HUES64 (cell line): Measurements from ENCODE around the gene CPTP.

Experiments
- H3K27ac ChIP-seq: 2 replicates; pipeline ENCODE4 v1.7.0; 2013; ENCODE audit warnings: low read depth, low read length, inconsistent platforms
- H3K27me3 ChIP-seq: 2 replicates; pipeline ENCODE4 v1.6.1; 2013; ENCODE audit warnings: mild to moderate bottlenecking, low read length; ENCODE audit not compliant: insufficient read depth
- H3K36me3 ChIP-seq: 2 replicates; pipeline ENCODE4 v1.6.1; 2013; ENCODE audit warnings: mild to moderate bottlenecking, low read length; ENCODE audit not compliant: insufficient read depth
- H3K4me1 ChIP-seq: 2 replicates; pipeline ENCODE4 v1.6.1; 2013; ENCODE audit warnings: mild to moderate bottlenecking, low read length, moderate library complexity; ENCODE audit not compliant: insufficient read depth
- H3K4me3 ChIP-seq: 2 replicates; pipeline ENCODE4 v1.5.1; 2013; ENCODE audit warnings: mild to moderate bottlenecking, low read length, moderate library complexity
- H3K9ac ChIP-seq: 2 replicates; pipeline ENCODE4 v1.6.1; 2013; ENCODE audit warnings: mild to moderate bottlenecking, low read depth, low read length
- H3K9me3 ChIP-seq: 2 replicates; pipeline ENCODE4 v1.6.1; 2013; ENCODE audit warnings: low read depth, low read length; ENCODE audit not compliant: insufficient read depth
- WGBS: fragments of 150-250, 120-280 bp; methylation state at CpG from one replicate; pipeline ENCODE4 v1.1.7; 2013; ENCODE audit warnings: missing lambda C conversion rate; 5-methylcytosine and 5-hydroxymethylcytosine counted together

Gene CPTP

GRCh38 chr1:1293263-1294249 lies 31.0 kb upstream of the CPTP start:
- Histone ChIP-seq H3K27ac (no peak overlapping the region), H3K9me3 (no peaks in the 10 kb centered on the region), H3K4me3 (peak overlapping the region; percentile 31; the same call in 1 of the 2 replicates), H3K9ac (no peak overlapping the region), H3K27me3 (no peaks in the 10 kb centered on the region), H3K36me3 (no peaks in the 10 kb centered on the region; the same call in 1 of the 2 replicates), H3K4me1 (no peaks in the 10 kb centered on the region)
- 92% methylated on average over 94 of the region's 94 CpGs for WGBS

- WGBS = 95% methylated on average over 58 of the region's 58 CpGs
- H3K4me1 ChIP-seq = no peaks in the 10 kb centered on the region
- H3K4me3 ChIP-seq = peak overlapping the region; percentile 31; the same call in 1 of the 2 replicates
- no peaks in the 10 kb centered on the region for H3K9me3 ChIP-seq
- H3K36me3 ChIP-seq = no peaks in the 10 kb centered on the region; the same call in 1 of the 2 replicates
- H3K9ac ChIP-seq = no peak overlapping the region
- H3K27me3 ChIP-seq = no peaks in the 10 kb centered on the region
- no peak overlapping the region for H3K27ac ChIP-seq
Measured at GRCh38 chr1:1294250-1294890, 30.2 kb upstream of the CPTP start.

GRCh38 chr1:1295154-1295923 lies 29.3 kb upstream of the CPTP start:
- Histone ChIP-seq H3K4me3 (no peak overlapping the region), H3K4me1 (no peaks in the 10 kb centered on the region), H3K27me3 (no peaks in the 10 kb centered on the region), H3K27ac (no peak overlapping the region), H3K36me3 (no peaks in the 10 kb centered on the region; the same call in 1 of the 2 replicates), H3K9me3 (no peaks in the 10 kb centered on the region), H3K9ac (no peak overlapping the region)
- 94% methylated on average over 35 of the region's 35 CpGs for WGBS

GRCh38 chr1:1296070-1297061 lies 28.2 kb upstream of the CPTP start:
- Histone ChIP-seq H3K9me3 (no peaks in the 10 kb centered on the region), H3K9ac (no peak overlapping the region), H3K4me1 (no peaks in the 10 kb centered on the region), H3K27me3 (no peaks in the 10 kb centered on the region), H3K36me3 (no peaks in the 10 kb centered on the region; the same call in 1 of the 2 replicates), H3K4me3 (no peak overlapping the region), H3K27ac (no peak overlapping the region)
- 94% methylated on average over 62 of the region's 62 CpGs for WGBS

- 95% methylated on average over 31 of the region's 31 CpGs for WGBS
- H3K27ac ChIP-seq = no peak overlapping the region
- no peak overlapping the region for H3K4me3 ChIP-seq
- H3K4me1 ChIP-seq = no peaks in the 10 kb centered on the region
- H3K9me3 ChIP-seq = no peaks in the 10 kb centered on the region
- no peaks in the 10 kb centered on the region; the same call in 1 of the 2 replicates for H3K36me3 ChIP-seq
- H3K9ac ChIP-seq = no peak overlapping the region
- H3K27me3 ChIP-seq = no peaks in the 10 kb centered on the region
Measured at GRCh38 chr1:1297802-1298424, 26.7 kb upstream of the CPTP start.

- Histone ChIP-seq H3K27ac (no peak overlapping the region), H3K9me3 (no peaks in the 10 kb centered on the region), H3K36me3 (no peaks in the 10 kb centered on the region), H3K9ac (no peak overlapping the region), H3K4me3 (no peak overlapping the region), H3K4me1 (no peaks in the 10 kb centered on the region), H3K27me3 (no peaks in the 10 kb centered on the region)
- WGBS = 67% methylated on average over 30 of the region's 30 CpGs
Measured at GRCh38 chr1:1298861-1299685, 25.5 kb upstream of the CPTP start.

- H3K36me3 ChIP-seq = no peaks in the 10 kb centered on the region
- H3K9me3 ChIP-seq = no peaks in the 10 kb centered on the region
- H3K9ac ChIP-seq = no peak overlapping the region
- H3K27me3 ChIP-seq = no peaks in the 10 kb centered on the region
- H3K27ac ChIP-seq = no peak overlapping the region
- peaks cover 4% of the 10 kb centered on the region; the same call in 1 of the 2 replicates for H3K4me1 ChIP-seq
- H3K4me3 ChIP-seq = no peak overlapping the region
- WGBS = 87% methylated on average over 22 of the region's 22 CpGs
Measured at GRCh38 chr1:1299686-1300351, 24.8 kb upstream of the CPTP start.

- Histone ChIP-seq H3K27me3 (no peaks in the 10 kb centered on the region), H3K4me3 (no peak overlapping the region)
- 88% methylated on average over 12 of the region's 12 CpGs for WGBS
Measured at GRCh38 chr1:1300352-1300739, 24.3 kb upstream of the CPTP start.

GRCh38 chr1:1302006-1302430 lies 22.6 kb upstream of the CPTP start:
- Histone ChIP-seq H3K9ac (no peak overlapping the region), H3K36me3 (no peaks in the 10 kb centered on the region), H3K27ac (no peak overlapping the region), H3K27me3 (no peaks in the 10 kb centered on the region; the same call in 1 of the 2 replicates), H3K9me3 (no peaks in the 10 kb centered on the region), H3K4me3 (no peak overlapping the region), H3K4me1 (peaks cover 23% of the 10 kb centered on the region)
- 87% methylated on average over 9 of the region's 9 CpGs for WGBS

More at GRCh38 chr1:1300352-1300739, 24.3 kb upstream of the CPTP start:
- H3K27ac ChIP-seq = no peak overlapping the region
- H3K4me1 ChIP-seq = peaks cover 9% of the 10 kb centered on the region
- no peaks in the 10 kb centered on the region for H3K36me3 ChIP-seq
- no peak overlapping the region for H3K9ac ChIP-seq
- no peaks in the 10 kb centered on the region for H3K9me3 ChIP-seq
